Lower lobe of right lung (tissue), 2 donors: ENCODE data around the gene CREG1. TPM values are rescaled to one million over a fixed set of nuclear protein-coding genes. Genes with fewer than 3 reads are reported as not detected.

Source experiments
- ATAC-seq, 2 donors: fragments of 200-7000 bp; cut with Tn5 transposase; one replicate each; pipeline ENCODE4 v1.9.1; 2020 to 2022; ENCODE audit warnings: mild to moderate bottlenecking in 2 of 2, moderate library complexity in 2 of 2
- DNase-seq: peaks from one replicate; pipeline ENCODE4 v3.0.0-alpha.2; 2020
- H3K27ac ChIP-seq: fragments of 200-600 bp; one replicate; pipeline ENCODE4 v1.8.0; 2022
- H3K27me3 ChIP-seq: fragments of 200-600 bp; one replicate; pipeline ENCODE4 v1.8.0; 2022; ENCODE audit warnings: low read depth
- H3K36me3 ChIP-seq: fragments of 200-600 bp; one replicate; pipeline ENCODE4 v1.8.0; 2022; ENCODE audit warnings: mild to moderate bottlenecking
- H3K4me1 ChIP-seq: fragments of 200-600 bp; one replicate; pipeline ENCODE4 v1.8.0; 2022
- H3K4me3 ChIP-seq: fragments of 200-600 bp; one replicate; pipeline ENCODE4 v1.8.0; 2022; ENCODE audit warnings: mild to moderate bottlenecking
- H3K9me3 ChIP-seq: fragments of 200-600 bp; one replicate; pipeline ENCODE4 v1.8.0; 2022
- intact Hi-C: fragments of 100-400 bp; cut with DNase I; formaldehyde crosslinking; loops from one replicate; pipeline ENCODE4 v1.11.0; 2022
- total RNA-seq: library from RNA; stranded (reverse); fragmentation: NEBNext Ultra II Directional; extraction: Animal tissue kit (Norgen Biotek cat#: 25700); gene quantifications from one replicate; pipeline ENCODE4 v1.2.1, GENCODE V29; 2021
- TF ChIP-seq, protein P1 (sequence below): fragments of 200-600 bp; IDR thresholded peaks from one replicate; pipeline ENCODE4 v1.8.0; 2022; ENCODE audit warnings: antibody characterized with exemption, mild to moderate bottlenecking
- donor health status: DM: no; HTN: yes; CAD: no; lungs with severe emphysema.

CREG1 gene
- total RNA-seq, 1 donor from 2014 or later: 161 TPM

DNA sequence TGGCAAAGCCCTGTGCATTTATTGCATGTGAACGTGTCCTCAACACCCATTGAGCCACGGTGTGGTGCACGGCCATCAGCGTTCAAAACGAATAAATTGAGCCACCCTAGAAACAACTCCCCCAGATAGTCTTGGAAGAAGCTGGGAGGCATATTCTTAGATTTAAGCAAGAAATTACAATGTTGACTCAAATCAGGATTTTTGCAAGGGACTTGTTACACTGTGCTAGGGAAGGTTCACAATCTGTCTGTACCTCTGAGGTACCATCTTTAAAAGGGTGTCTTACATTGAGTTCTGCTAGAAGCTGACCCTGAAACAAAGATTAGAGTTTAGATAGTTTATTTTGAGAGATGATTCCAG lies 51.4 kb downstream of the CREG1 start:
- TF ChIP-seq, protein P1, sequence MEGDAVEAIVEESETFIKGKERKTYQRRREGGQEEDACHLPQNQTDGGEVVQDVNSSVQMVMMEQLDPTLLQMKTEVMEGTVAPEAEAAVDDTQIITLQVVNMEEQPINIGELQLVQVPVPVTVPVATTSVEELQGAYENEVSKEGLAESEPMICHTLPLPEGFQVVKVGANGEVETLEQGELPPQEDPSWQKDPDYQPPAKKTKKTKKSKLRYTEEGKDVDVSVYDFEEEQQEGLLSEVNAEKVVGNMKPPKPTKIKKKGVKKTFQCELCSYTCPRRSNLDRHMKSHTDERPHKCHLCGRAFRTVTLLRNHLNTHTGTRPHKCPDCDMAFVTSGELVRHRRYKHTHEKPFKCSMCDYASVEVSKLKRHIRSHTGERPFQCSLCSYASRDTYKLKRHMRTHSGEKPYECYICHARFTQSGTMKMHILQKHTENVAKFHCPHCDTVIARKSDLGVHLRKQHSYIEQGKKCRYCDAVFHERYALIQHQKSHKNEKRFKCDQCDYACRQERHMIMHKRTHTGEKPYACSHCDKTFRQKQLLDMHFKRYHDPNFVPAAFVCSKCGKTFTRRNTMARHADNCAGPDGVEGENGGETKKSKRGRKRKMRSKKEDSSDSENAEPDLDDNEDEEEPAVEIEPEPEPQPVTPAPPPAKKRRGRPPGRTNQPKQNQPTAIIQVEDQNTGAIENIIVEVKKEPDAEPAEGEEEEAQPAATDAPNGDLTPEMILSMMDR: no peak
- Histone ChIP-seq H3K9me3 (no peaks in the 10 kb centered on the region), H3K27me3 (no peaks in the 10 kb centered on the region), H3K27ac (no peak overlapping the region), H3K4me1 (no peaks in the 10 kb centered on the region), H3K4me3 (no peak overlapping the region), H3K36me3 (no peaks in the 10 kb centered on the region)
- intact Hi-C loops: no loop called here
- no peak for DNase-seq
- ATAC-seq: no peak

DNA sequence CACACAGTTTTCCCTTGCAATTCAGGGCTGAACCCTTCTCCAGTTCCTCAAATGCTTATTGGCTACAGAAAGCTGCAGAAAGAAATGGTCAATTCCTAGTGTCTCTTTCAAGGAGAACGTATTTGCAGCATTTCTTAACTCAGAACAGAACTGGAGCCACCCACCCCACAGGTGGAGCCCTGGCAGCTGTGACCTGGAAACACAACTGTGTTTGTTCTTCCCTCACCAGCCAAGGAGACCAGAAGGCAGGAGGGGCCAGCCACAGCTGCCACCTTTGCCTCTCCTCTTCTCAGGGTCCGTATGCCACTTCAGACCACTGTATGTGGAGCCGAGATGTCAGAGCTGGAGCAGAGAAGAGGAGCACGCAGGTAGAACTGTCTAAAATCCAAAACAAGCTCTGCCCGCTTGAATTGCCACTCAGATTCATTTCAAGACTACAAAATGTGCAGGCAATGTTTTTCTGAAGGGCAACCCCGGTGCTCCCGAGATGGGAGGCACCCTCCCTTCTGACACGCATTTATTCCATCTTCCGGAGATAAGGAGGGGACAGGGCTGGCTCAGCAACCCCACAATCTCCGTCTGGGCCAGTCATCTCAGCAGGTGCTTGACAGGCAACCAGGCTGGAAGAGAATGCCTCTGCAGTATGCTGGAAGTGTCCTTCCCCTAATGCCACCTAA lies 51.9 kb downstream of the CREG1 start:
- intact Hi-C loops: no loop called here
- Histone ChIP-seq H3K9me3 (no peaks in the 10 kb centered on the region), H3K4me3 (no peak overlapping the region), H3K36me3 (no peaks in the 10 kb centered on the region), H3K27me3 (no peaks in the 10 kb centered on the region), H3K4me1 (no peaks in the 10 kb centered on the region), H3K27ac (no peak overlapping the region)
- TF ChIP-seq, protein P1: no peak
- no peak for ATAC-seq
- no peak for DNase-seq

DNA sequence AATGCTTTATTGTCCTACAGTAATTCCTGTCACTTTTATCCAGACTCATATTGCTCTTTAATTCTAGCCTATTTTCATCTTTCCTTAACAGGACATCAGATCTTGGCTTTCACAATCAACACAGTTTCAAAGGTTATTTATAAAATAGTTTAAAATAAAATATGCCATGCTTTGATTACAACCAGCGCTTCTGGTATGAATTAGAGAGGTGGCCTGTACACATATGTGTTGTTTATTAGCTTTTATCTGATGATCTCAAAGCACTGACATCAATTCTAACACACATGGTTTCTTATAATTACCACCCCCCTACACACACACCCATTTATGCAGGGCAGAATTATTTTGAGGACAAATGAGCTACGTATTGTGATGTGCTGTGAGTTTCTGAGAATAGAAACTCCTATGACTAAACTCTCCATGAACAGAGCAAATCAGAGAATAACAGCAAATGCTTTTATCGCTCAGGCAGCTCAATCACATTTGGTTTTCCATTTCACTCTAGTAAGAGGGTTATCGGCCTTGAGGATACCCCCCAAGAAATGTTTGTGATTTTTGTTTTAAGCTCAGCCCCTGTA lies 53.2 kb downstream of the CREG1 start:
- intact Hi-C loops: no loop called here
- no peaks in the 10 kb centered on the region for H3K36me3 ChIP-seq
- ATAC-seq (no peak), DNase-seq (no peak)
- TF ChIP-seq, protein P1: no peak
- H3K27ac ChIP-seq: no peak overlapping the region
- H3K27me3 ChIP-seq: no peaks in the 10 kb centered on the region
- no peaks in the 10 kb centered on the region for H3K4me1 ChIP-seq
- H3K4me3 ChIP-seq: no peak overlapping the region
- no peaks in the 10 kb centered on the region for H3K9me3 ChIP-seq

DNA sequence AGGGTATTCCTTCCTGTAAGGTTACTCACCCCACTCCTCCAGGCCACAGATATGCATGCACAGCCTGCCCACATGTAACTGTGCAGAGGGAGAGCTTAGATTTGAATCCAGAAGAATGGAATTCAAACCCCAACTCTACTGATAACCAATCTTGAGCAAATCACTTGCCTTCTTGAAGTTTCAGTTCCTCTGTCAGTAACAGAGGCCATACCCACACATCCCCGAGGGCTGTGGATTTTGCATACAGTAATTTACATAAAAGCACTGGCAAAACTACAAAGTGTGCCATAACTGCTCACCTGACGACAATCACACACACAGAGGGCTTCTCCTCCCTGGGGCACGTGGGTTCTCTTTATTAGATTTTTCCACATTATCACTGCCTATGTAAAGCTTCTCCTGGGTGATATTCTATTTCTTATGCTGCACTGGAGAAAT lies 53.9 kb downstream of the CREG1 start:
- intact Hi-C loops: no loop called here
- ATAC-seq (no peak), DNase-seq (no peak)
- Histone ChIP-seq H3K27ac (no peak overlapping the region), H3K4me3 (no peak overlapping the region), H3K9me3 (no peaks in the 10 kb centered on the region), H3K4me1 (no peaks in the 10 kb centered on the region), H3K36me3 (no peaks in the 10 kb centered on the region), H3K27me3 (no peaks in the 10 kb centered on the region)
- TF ChIP-seq, protein P1: no peak

DNA sequence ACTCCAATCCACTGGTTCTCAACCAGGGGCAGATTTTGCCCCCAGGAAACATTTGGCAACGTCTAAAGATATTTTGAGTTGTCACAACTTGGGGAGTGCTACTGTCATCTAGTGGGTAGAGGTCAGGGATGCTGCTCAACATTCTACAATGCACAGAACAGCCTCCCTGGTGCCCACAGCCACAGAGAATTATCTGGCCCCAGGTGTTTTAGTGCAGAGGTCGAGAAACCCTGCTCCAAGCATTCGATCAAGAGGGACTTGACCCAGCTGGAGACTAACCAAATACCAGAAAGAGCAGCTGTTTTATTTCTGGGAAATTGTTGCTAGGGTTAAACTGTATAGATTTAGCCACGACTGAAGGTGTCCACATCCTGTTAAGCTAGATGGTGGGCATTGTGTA lies 54.5 kb downstream of the CREG1 start:
- no peaks in the 10 kb centered on the region for H3K4me1 ChIP-seq
- TF ChIP-seq, protein P1: no peak
- intact Hi-C loops: no loop called here
- DNase-seq (no peak), ATAC-seq (no peak)
- H3K4me3 ChIP-seq: no peak overlapping the region
- H3K27me3 ChIP-seq: no peaks in the 10 kb centered on the region
- no peak overlapping the region for H3K27ac ChIP-seq
- no peaks in the 10 kb centered on the region for H3K36me3 ChIP-seq
- no peaks in the 10 kb centered on the region for H3K9me3 ChIP-seq
